HG03558 (cell line): ENCODE results near the gene RETREG1.

Experiments
- ATAC-seq: cut with Tn5 transposase; IDR thresholded peaks from one replicate; pipeline ENCODE4 v1.9.1; 2021; ENCODE audit warnings: moderate number of reproducible peaks; ENCODE audit not compliant: unreplicated experiment; ENCODE audit errors: extremely low read depth

RETREG1 gene

DNA sequence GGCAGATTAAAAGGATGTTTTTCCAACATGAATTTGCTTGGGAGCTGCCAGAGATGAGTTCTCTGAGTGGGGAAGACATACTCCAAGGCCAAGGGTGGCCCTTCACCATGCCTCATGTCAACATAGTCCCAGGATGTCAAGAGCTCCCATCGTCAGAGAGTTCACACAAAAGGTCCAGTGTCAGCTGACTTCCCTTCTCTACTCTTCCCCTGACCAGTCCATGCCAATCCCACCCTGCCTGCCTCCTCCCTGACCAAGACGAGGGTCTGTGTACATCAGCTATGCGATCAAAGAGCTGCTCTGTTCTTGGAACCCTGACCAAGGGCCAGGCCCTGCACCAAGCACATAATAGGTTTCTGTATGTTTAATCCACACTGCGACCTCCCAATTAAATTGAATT, 80.0 kb downstream of the RETREG1 start:
- ATAC-seq = no peak

DNA sequence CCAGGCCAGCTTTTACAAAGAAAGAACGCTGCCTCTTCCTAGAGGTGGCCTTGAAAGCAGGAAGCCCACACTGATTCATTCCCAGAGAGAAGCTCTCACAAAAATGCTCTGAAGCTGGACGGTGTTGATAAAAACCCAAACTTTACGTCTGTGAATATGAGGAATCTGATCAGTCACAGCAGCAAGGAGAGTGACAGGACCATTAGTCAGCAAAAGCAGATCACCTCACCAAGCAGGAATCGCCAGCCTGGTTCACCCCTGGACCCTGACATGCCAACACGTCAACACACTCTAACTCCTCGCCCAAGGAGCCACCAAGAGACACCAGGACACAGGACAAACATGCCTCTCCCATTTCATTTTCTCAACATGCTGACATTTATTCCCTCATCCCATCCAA, 80.6 kb downstream of the RETREG1 start:
- ATAC-seq = no peak

DNA sequence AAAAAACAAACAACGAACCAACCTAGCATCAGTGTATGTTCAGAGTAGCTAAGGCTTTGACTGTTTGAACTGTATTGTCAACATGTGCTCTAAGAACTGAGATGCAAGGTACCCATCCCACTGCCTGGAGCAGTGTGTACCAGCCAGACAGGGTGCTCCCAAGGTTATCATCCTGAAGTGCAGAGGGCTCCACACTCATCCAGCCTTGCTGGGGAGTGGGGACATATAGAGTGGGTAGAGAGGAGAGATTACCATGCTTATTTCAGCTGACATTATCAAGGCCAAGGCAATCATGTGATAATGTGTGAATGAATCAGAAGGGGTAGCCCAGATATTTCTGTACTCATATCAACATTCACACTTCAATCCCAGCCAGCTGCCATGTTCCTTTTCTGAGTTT, 82.5 kb downstream of the RETREG1 start:
- ATAC-seq = no peak

DNA sequence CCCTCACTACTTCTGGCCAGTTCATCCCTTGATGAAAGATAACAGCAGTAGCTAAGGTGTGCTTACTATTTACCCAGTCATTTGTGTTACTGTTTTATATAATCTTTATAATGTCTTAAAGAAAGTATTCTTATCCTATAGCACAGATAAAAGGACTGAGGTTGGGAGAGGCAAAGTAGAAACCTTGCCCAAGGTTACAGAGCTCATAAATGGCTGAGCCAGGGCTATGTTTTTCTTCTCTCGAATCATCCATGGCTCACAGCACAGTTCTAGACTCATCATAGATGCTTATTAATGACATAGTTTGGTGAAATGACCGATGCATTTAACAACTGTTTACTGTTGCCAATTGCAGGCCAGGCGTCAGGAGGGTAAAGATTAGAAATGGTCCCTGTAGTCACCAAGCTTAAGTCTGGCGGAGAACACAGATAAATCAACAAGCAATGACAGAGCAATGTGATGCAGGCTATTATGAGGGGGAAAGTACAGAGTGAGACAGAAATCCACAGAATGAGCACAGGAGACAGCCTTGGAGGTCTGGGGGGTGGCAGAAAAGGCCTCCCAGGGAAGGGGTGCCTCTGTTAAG, 85.6 kb downstream of the RETREG1 start:
- no peak for ATAC-seq

DNA sequence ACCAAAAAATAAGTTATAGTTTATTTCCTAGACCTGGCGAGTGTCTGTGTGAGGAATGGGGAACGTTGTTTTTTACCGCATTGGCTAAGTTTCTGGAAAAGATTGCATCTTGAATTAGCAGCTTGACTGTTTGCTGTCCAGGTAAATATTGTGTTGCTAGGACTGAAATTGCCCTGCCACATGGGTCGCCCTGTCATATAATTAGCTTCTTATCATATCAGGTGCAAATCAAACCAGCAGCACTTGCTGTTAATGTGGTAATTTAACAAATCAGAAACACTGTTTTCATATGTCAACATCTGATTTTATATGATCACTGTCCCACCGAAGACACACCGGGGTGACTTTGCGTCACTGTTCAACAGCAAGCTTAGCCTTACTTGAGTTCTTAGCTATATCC, 87.5 kb downstream of the RETREG1 start:
- ATAC-seq = no peak

DNA sequence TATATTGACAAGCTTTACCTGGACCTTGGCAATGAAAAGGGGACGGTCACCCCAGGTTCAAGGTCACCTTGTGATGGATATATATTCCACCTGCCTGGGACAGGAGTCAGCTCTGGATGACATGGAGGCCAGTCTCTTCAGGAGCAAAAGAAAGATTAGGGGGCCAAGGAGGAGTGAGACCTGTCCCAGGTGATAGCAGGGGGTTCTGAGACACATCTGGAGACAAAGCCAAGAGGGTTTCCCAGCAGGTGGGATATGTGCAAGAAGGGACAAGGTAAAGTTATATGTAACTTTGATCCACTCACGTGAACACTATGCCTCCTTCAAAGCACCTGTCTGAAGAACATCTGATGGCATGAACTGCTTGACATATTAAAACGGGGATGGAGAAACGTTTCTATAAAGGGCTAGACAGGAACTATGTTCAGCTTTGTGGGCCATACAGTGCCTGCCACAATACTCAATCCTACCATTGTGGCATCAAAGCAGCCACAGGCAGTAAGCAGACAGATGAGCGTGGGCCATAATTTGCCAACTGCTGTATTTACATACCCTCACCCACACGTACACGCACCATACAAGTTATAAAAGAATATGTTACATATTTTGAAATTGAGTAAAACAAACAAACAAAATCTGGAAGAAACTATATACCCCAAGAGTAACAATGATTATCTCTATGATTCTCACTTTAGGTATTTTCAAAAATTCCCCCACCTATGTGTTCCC, 88.3 kb downstream of the RETREG1 start:
- ATAC-seq = no peak

DNA sequence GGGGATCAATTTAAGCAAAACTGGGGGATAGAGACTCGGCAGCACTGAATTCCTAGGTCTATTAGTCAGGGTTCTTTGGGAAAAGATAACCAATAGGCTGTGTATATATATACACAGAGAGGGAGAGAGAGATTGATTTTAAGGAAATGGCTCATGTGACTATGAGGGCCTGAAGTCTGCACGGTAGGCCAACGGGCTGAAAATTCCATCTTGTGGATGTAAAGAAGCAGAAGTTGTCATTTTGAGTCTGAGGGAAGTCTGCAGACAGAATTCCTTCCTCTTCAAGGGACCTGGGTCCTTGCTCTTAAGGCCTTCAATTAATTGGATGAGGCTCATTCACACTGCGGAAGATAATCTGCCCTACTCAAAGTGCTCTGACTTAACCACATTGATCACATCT, 91.1 kb downstream of the RETREG1 start:
- ATAC-seq = no peak

DNA sequence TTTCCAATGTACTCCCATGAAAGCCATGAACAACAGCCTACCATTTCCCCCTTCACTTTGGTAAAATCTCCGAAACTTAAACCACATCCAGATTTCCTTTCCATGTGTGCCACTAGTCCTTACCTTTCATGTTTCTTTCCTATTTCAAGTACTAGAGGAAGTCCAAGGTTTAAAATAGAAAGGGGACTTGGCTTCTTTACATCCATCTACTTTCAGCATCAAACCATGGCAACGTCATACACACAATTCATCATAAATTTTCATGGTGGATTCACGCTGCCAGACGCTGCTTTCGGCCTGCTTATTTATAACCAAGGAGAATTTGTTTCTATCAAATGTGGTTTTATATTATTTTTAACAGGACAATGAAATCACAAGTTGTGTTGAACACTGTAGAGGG, 92.5 kb downstream of the RETREG1 start:
- no peak for ATAC-seq

DNA sequence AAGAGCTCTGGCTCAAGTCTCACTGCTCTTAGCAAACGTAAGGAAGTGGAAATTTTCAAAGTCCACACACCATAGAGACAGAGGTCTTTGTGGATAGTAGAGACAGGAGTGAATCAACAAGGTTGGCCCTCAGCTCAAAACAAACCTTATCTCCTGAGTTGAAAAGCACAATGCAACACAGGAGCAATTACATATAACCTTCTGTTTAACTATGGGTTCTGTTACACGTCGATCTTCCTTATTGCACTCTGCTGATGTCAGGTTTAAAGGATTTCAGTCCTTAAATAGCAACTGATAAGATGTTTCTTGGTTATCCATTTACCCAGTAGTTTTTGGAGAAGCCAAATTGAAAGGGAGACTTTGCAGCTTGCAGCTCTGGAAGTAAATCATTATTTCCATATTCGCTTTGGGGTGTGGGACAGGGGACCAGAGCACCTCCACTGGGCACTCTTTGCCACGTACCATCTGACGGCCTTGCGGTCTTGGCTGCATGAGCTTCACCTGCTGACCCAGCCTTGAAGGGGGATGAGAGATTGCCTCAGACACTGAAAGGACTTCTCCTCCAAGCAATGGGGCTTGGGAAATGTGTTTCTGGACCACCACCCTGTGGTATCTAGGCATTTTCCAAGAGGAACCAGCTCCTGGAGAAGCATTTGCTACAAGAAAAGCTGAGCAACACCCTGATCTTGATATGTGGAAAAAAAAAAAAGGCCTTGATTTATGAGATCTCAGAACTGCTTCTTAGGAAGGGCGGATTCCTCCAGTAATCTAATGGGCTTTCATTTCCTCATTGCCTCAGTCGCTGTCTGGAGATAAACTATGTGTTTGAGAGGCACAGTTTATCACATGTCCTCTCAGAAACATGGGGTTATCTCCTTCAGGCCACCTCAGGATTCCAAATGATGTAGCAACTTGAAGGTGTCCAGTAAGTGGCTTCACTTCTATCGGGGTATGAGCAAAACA, 95.0 kb downstream of the RETREG1 start:
- no peak for ATAC-seq

DNA sequence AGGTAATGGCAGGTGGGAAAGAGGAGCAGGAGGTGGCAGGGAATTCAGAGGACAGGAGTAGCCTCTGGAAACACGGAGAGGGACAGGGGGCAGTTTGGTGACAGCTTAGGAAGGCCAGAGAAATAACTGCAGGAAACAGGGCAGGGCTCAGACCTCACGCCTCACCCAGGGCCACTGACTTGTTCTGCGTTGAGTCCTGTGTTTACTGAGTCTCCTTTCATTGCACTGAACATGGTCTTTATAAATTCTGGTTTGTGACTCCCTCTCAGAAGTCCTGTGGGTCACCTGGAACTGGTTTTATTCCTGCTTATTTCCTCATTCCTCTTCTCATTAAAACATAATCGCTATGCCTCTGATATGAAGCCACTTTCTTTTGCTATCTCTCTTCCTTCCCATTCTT, 96.0 kb downstream of the RETREG1 start:
- no peak for ATAC-seq

DNA sequence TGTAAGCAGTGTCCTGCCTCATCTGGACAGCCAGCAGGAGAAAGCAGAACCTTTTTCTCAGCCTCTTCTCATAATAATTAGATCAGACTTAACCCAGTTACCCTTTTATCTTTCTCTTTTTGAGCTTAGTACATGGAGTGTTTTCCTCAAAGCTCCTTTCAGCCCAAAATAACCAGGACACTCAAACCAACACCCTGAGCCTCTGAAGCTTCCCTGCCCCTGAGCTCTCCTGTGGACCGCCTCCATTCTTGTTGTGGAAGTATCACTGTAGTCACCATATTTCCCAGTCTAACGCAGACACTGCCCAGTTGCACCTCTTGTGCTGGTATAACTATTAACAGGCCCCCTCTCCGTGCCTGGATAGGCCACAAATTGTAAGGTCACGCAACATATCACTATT, 97.4 kb downstream of the RETREG1 start:
- no peak for ATAC-seq

DNA sequence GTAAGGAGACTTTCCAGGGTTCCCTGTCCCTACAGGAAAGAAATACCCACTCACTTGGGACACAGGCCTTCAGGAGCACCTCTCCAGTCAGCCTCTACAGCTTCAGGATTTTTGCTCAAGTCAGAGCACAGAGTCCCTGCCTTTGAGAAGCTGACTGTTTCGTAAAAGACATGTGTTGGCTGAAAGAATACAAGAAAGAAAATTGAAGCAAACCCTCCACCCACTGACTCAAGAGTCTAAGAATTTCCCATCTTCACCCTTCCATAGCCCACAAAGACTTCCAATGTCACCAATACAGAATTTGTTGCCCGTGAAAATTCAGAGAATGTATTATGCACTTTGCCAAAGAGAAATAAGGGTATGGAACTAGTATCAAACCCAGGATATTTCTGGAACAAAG, 98.2 kb downstream of the RETREG1 start:
- no peak for ATAC-seq

DNA sequence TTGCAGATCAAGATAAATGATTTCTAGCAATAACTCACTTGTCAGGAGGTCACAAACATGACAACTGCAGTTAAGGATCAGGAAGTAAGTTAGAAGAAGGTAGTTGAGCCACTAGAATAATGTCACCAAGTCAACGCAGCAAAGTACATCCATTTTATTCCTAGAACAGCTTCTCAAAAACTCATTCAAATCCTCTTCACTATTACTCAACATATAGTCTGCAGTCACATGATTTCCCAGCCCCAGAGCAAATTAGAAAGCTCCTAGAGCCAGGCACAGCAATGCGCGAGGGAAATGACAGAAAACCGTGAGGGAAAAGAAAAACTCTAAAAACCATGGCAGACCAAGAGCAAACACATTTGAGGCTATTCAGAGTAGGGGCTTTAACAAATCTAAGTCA, 101.3 kb downstream of the RETREG1 start:
- no peak for ATAC-seq

DNA sequence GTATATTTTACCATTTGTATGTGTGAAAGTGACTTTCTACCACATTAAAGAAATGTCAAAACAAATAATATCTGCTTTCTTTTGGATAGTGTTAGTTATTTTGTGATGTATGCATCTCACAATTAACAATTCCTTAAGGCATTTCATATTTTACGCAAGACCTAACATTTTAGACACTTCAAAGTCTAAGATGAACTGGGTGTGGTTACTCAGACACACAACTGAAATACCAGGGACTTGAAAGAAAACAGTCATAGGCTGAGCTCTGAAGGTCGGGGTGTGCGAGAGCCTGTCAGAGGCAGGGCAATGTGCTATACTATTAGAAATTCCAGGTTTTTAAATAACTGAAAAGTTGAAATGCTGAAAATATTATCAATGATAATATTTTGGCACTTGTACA, 106.7 kb downstream of the RETREG1 start:
- ATAC-seq = no peak

DNA sequence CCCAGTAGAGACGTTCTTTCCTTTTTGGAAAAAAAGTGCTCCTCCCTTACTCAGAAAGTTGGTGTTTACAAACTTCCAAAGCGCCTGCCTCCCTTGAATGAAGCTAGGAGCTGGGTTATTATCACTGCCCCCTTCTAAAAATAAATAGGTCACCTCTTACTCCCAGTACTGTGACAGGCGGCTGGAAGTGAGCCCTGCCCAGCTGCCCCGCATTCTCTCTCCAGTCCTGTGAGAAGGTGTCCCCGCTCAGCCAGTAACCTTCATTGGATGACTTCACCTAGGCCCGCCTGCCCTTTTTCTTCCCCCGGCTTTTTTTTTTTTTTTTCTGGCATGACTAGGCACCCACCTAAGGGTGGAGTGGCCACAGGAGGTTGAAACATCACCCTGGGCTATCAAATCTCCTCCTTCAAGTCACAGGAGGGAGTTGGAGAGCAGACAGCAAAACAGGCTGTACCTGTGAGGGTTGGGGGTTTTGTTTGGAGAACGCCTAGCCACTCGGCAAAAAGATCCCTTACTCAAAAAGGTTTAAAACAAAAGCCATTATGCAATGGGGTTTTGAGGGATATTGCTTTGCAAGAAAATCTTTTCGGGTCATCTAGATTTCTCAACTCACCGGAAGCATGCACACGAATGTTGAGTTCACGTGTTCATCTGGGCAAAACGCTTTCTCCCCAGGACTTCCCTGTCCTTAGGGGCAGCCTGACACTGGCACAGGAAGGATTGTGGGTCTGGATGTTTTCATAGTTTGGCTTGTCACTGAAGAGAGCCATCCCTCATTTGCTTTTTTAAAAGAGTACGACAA, 107.9 kb downstream of the RETREG1 start:
- ATAC-seq = no peak

DNA sequence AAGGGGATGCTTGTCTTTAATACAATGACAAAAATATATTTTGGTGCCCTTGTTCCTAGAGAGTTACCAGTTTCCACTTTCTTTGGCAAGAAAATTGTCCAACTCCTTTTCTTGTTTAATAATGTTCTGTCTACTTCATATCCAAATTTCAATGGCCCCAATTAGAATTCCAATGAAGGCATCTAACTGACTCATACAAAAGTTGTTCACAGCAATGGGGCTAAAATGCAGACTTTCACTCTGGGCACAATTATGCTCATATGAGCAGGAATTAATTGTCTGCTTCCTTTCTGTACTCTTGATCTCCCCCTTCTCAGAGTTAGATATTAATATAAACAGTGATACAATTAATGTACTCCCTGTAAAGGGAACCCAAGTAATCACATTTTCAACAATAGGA, 109.1 kb downstream of the RETREG1 start:
- no peak for ATAC-seq

DNA sequence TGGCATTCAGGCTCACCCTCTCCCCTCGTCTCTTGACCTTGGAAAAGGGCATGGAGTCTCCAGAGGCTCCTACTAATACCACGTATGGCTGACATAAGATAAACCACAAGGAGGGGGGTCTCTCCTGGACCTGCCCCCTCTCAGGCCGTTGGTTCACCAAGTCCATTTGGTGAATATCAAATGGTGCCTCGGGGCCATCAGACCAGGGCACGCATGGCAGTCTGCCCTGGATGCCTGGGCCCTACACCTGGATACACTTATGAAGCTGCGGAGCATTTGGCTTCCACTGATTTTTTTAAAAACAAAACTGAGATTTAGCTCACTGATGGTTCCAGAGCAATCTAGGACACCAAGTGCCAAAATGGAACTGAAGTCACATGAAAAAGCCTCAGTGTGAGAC, 110.9 kb downstream of the RETREG1 start:
- ATAC-seq = no peak

DNA sequence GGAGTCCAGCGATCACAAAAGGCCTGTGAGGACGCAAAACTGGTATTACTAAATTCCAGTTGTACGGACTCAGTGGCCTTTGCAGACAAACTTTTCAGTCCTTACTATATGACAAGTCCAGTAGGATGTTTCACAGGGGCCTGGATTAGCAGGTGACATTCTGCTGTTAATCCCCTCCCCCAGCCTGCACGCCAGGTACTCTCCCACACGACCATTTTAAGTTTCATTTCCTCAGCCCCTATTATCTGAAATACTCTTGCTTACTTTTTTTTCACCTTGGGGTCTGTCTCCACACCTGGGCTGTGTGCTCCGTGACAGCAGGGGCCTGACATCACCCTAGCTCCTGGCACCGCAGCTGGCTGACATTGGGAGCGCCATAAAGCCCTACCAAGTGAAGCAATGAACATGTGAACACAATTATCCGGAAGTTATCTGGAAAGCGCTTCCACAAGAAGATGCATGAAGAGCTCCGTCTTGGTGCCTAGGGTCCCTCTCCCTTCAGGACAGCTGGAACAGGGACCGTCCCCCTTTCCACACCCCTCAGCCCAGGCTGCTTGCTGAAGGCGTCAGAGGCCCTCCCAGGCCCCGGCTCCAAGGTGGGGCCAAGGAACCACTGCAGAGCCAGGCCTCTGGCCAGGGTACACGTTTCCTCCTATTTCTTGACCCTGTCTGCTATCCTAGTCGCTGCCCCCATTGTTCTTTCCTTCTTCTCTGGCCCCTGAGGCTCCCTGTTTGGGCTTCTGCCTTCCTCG, 111.5 kb downstream of the RETREG1 start:
- no peak for ATAC-seq

DNA sequence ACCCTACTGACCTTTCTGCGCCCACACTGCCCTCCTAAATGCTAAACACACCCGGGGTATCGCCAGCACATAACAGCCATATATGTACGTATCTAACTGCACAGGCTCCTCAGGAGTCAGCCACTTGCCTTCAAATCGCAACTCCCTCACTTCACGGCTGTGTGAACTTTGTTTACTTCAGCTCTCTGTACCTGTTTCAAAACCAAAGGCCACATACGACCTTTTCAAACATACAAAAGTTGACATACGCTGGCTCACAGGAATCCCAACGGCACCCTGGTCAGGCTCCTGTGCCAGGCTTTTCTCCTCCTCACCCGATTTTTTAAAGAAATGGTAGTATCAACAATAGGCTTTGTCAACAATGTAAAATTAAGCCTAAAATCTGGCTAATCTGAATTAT, 112.2 kb downstream of the RETREG1 start:
- ATAC-seq = no peak

DNA sequence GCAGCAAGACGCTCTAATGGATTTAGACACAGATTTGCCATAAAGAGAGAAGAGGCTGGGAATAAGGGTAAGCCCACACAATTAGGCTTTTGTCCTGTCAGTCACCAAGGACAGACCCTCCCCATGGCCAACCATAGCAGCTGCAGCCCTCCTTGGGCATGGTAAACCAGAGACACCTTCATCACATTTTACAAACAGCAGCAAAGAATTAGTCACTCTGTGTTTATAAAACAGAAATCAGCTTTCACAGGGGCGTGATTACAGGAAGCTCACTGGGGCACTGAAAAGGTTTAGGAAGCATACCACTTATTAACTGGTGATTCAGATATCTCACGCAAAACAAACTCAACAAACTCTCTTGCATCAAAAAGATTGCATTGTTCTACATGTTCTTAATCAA, 113.9 kb downstream of the RETREG1 start:
- no peak for ATAC-seq
